HG03469 (cell line): ENCODE results near the gene CLEC2B.
"Not testable (repeated sequence)": the region's sequence is repeated elsewhere in the genome, so short reads cannot be mapped to it uniquely, and the experiment has no call there.

Experiments
- ATAC-seq: cut with Tn5 transposase; IDR thresholded peaks from one replicate; pipeline ENCODE4 v1.9.1; 2021; ENCODE audit warnings: mild to moderate bottlenecking, moderate library complexity, moderate number of reproducible peaks; ENCODE audit not compliant: unreplicated experiment

CLEC2B gene

DNA sequence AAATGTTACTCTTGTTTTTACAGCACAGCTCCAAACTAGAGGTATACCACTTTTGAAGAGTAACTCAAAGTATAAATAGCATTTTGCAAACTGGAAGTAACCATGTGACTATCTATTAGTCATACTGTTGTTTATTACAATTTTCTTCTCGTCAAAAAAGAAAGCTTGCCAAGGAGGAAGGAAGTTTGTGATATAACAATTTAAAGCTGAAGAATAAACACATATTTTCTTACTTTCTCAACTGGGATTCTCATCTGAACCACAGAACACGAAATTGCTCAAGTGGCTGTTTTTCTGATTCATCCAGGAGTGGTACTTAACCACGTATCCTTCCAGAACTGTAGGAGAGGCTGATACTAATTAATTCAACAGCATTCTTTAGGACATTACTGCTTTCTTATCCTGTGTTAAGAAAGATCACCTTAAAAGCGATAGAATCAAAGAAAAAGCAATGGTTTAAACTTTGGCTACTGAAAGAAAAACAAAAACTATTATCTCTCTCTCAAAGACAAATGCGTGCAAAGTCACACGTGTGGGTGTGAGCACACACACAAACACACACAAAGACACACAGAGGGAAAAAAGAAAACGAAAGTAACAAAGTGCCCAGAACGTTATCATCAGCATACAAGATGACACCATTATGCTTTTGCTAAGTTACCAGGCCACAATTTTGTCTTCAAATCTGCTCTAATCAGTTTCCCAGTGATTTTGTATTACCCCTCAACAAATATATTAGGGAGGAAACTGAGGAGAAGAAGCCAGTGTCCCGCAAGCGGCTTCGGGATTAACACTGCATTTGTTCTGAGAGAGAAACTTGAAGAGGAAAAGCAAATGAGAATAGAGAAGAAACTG, at the start of gene CLEC2B:
Gene CLEC2B, minus strand, starts transcription at position 48 of the 855 bp plus-strand sequence.
- ATAC-seq, result no peak

GRCh38 chr12:9911708-9912107, 42.6 kb upstream of the CLEC2B start:
- ATAC-seq, result no peak

GRCh38 chr12:9910716-9911421, 41.7 kb upstream of the CLEC2B start:
- no peak for ATAC-seq

- no peak for ATAC-seq
These were observed 40.6 kb upstream of the CLEC2B start for GRCh38 chr12:9909724-9910123.

DNA sequence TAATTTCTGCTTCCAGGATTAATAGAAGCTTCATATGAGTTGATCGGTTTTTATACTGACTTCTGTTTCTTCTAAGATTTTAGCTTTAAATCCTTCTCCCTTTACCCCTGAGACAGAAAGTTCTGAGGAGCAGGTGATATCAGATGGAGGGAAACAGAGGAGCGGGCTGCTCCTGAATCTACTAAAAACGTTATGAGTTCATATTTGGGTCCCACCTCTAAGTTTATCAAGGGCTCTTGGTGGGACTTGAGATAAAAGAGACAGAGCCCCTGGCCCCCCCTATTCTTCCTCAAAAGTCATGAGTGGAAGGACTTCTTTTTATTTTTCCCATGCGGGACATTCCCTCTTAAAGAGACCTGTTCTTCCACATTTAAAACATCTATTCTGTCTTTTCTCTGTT, 39.2 kb upstream of the CLEC2B start:
- no peak for ATAC-seq

GRCh38 chr12:9907769-9908168, 38.6 kb upstream of the CLEC2B start:
- no peak for ATAC-seq

- no peak for ATAC-seq
These were observed 37.7 kb upstream of the CLEC2B start for GRCh38 chr12:9906873-9907272.

DNA sequence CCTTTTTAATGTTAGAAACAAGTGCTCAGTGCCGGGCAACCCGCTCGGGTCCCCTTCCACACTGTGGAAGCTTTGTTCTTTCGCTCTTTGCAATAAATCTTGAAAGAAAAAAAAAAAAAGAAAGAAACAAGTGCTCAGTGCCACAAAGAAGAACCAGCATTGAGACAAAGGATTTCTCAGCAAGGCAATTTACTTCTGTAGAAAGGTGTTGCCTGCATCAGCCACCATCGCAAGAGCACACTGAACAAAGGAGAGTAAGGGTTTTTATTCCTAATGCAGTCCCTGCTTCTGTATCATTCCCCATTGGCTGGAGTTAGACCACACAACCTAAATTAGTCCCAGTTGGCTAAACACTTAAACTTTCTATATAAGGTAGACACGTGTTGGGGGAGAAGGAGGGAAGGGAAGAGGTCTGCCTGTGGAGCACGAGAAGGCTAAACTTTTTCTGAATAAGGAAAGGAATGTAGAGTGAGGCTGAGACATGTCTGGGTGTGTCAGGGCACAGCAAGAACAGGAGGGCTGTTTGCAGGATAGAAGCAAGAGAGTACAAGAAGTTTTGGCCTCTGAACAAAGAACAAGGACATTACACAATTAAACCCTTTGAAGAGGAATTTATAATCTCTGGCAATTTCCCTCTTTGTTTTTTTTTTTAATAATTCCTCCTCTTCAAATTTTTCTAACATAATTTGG, 33.5 kb upstream of the CLEC2B start:
- ATAC-seq, result no peak

GRCh38 chr12:9900930-9901329, 31.8 kb upstream of the CLEC2B start:
- ATAC-seq, result no peak

DNA sequence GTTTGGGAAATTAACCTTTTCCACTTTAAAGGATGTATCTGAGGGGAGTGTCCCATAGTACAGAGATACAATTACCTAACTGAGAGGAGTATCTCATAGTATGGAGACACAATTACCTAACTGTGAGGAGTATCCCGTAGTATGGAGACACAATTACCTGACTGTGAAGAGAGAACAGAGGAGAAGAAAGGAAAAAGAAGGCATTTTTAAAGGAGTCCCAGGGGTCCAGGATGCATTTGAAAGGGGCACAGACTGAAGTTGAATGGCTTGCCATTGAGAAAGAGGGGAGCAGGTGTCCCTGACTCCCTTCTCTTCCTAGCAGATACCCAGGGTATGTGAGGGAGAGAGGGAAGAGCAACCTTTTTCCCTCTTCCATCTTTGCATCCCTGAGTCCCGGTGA, 30.1 kb upstream of the CLEC2B start:
- ATAC-seq, result no peak

- ATAC-seq, result no peak
These were observed 28.4 kb upstream of the CLEC2B start for GRCh38 chr12:9897535-9897934.

DNA sequence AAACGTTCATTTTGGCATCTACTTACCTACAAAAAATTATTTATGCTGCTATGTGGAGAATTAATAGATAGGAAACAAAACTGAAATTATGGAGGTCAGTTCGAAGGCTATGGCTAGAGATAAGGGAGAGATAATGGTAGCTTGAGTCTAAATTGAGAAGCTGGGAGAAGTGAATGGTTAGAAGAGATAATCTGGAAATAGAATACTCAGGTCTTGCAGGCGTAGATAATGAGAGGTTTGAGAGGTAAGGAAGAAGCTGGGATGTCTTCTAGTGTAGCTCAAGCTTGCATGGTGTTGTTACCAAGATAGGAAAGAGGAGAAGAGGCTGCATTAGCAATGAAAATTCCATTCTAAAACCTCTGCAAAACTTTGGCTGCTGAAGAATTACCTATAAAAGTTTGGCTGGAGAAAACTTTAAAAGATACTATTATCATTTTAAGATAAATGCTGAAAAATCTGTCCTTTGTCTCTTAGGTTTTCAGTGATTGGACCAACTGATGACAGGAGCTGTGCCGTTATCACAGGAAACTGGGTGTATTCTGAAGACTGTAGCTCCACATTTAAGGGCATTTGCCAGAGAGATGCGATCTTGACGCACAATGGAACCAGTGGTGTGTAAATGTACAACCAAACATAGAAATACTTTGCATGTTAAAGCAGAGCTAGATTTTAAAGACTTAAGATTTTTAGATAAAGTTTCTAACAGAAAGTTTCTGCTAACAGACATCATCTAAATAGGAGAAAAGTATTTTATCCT, 26.2 kb upstream of the CLEC2B start:
- no peak for ATAC-seq

- ATAC-seq, result no peak
These were observed 19.6 kb upstream of the CLEC2B start for GRCh38 chr12:9888665-9889273.

GRCh38 chr12:9883175-9883574, 14.0 kb upstream of the CLEC2B start:
- ATAC-seq, result no peak

DNA sequence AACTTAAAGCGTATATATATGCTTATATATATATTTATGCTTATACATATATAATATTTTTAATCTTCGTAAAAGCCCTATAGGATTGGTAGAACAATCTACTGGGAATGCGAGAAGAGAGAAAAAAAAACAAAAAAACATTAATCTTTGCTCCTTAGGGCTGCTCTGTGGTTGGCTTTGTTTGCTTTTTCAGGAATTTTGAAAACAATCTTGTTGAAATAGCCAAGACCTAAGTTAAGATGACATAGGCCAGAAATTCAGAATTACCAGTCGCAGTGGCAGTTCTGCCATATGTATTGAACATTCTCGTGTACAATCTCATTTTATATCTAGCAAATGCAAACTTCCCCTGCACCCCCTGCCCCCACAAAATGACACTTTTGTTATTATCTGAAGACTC, 12.8 kb upstream of the CLEC2B start:
- no peak for ATAC-seq

DNA sequence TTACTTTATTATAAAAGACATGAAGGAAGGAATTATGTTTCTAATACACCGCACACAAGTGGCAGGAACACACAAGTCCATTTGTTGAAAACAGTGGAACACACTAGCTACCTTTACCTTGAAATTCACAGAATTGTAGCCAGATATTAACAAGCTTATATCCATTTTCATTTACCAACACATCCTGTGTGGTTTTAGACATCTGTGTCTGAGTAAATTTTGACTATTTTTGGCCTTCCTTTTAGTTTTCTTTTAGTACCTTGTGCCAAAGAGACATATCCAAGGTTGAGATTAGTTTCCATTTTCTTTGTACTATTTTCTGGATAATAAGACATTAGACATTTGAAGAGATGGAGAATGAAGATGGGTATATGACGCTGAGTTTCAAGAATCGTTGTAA, 12.1 kb upstream of the CLEC2B start, which contains the start of gene KLRF2:
Gene KLRF2, plus strand, starts transcription at position 244 of the 400 bp plus-strand sequence. Its CDS starts 107 bp downstream, at position 351.
- no peak for ATAC-seq

GRCh38 chr12:9880532-9881078, 11.5 kb upstream of the CLEC2B start:
- ATAC-seq, result no peak

DNA sequence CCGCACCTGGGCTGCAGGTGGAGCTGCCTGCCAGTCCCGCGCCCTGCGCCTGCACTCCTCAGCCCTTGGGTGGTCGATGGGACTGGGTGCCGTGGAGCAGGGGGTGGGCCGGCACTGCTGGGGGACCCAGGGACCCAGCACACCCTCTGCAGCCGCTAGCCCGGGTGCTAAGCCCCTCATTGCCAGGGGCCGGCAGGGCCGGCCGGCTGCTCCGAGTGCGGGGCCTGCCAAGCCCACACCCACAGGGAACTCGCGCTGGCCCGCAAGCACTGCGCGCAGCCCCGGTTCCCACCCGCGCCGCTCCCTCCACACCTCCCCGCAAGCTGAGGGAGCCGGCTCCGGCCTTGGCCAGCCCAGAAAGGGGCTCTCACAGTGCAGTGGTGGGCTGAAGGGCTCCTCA, 7.0 kb upstream of the CLEC2B start:
- not testable (repeated sequence) for ATAC-seq

GRCh38 chr12:9872742-9873141, 3.6 kb upstream of the CLEC2B start:
- no peak for ATAC-seq

DNA sequence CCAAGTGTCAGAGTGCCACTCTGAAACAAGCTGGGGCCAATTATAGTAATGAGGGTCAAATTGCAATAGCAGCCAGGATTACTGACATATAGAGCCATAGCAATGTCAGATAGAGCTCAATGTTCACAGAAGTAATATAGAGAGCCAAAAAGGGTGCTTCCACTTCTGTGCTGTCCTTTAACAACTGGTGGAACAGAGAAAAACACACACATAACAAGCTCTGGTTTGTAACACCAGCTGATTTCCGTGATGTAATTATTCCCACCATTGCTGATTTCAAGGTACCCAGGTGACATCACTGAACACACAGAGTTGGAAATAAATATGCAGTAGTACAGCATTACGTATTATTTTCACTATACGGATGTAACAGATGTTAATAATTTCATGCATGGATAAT, 3.0 kb upstream of the CLEC2B start:
- no peak for ATAC-seq
